Smooth muscle cell (in vitro differentiated cells): ENCODE measurements around the gene BRWD1. TPM values are rescaled to one million over a fixed set of nuclear protein-coding genes. Genes with fewer than 3 reads are reported as not detected.

Experiments
- DNase-seq: peaks from one replicate; lab custom pipeline; 2025; ENCODE audit not compliant: unreplicated experiment; lab: John Stamatoyannopoulos, UW
- H2AFZ ChIP-seq: fragments of 200-600 bp; sonication (generic); 2 replicates; pipeline ENCODE4 v1.6.0; 2016; ENCODE audit warnings: antibody characterized with exemption, low read depth, mild to moderate bottlenecking
- H3F3A ChIP-seq: fragments of 200-600 bp; sonication (generic); 2 replicates; pipeline ENCODE4 v1.6.0; 2017; ENCODE audit warnings: antibody characterized with exemption, low read depth
- H3K27ac ChIP-seq: fragments of 200-600 bp; sonication (generic); 2 replicates; pipeline ENCODE4 v1.5.1; 2016; ENCODE audit warnings: low read depth, mild to moderate bottlenecking
- H3K27me3 ChIP-seq: fragments of 200-600 bp; sonication (generic); 2 replicates; pipeline ENCODE4 v1.6.1; 2016; ENCODE audit warnings: low read depth, mild to moderate bottlenecking
- H3K36me3 ChIP-seq: fragments of 200-600 bp; sonication (generic); 2 replicates; pipeline ENCODE4 v1.5.1; 2016; ENCODE audit warnings: low read depth
- H3K4me1 ChIP-seq: fragments of 200-600 bp; sonication (generic); 2 replicates; pipeline ENCODE4 v1.5.1; 2016; ENCODE audit warnings: low read depth
- H3K4me2 ChIP-seq: fragments of 200-600 bp; sonication (generic); 2 replicates; pipeline ENCODE4 v1.6.0; 2016; ENCODE audit warnings: mild to moderate bottlenecking
- H3K4me3 ChIP-seq: fragments of 200-600 bp; sonication (generic); 2 replicates; pipeline ENCODE4 v1.5.1; 2016; ENCODE audit warnings: mild to moderate bottlenecking
- H3K79me2 ChIP-seq: fragments of 200-600 bp; sonication (generic); 2 replicates; pipeline ENCODE4 v1.6.0; 2016; ENCODE audit warnings: low read depth, mild to moderate bottlenecking
- H3K9ac ChIP-seq: fragments of 200-600 bp; sonication (generic); 2 replicates; pipeline ENCODE4 v1.6.0; 2016; ENCODE audit warnings: low read depth
- H3K9me3 ChIP-seq: fragments of 200-600 bp; sonication (generic); replicated peaks from 2 replicates; pipeline ENCODE4 v1.5.1; 2016; ENCODE audit warnings: low read depth
- H4K20me1 ChIP-seq: fragments of 200-600 bp; sonication (generic); 2 replicates; pipeline ENCODE4 v1.6.0; 2016; ENCODE audit warnings: low read depth
- CTCF ChIP-seq: fragments of 200-600 bp; sonication (generic); IDR thresholded peaks from 2 replicates; pipeline ENCODE4 v1.5.1; 2017; ENCODE audit warnings: borderline replicate concordance, mild to moderate bottlenecking, antibody characterized with exemption; ENCODE audit not compliant: insufficient read depth, poor library complexity, severe bottlenecking
- WGBS: methylation state at CpG from one replicate; pipeline ENCODE4 v1.1.7; 2016; ENCODE audit warnings: low lambda C conversion rate; 5-methylcytosine and 5-hydroxymethylcytosine counted together
- polyA plus RNA-seq: library from polyadenylated mRNA; unstranded; fragments of >200 nt; fragmentation: Nextera tagmentation; extraction: Ambion mirVana; gene quantifications from 2 replicates; pipeline ENCODE4 v1.2.1, GENCODE V29; 2016
- total RNA-seq: library from RNA; depleted of rRNA; stranded (reverse); fragments of >200 nt; gene quantifications from 2 replicates; pipeline ENCODE4 v1.2.3, GENCODE V29; 2014

BRWD1 gene
- total and polyA plus RNA-seq, 2 experiments from 2014 or later: 19.0 to 51.0 TPM

GRCh38 chr21:39220150-39220549 is 93.3 kb downstream of the BRWD1 start:
- Histone ChIP-seq H3K9me3 (no peaks in the 10 kb centered on the region), H3K27me3 (no peaks in the 10 kb centered on the region), H3K4me2 (no peak overlapping the region), H3K9ac (no peak overlapping the region), H3F3A (no peaks in the 10 kb centered on the region), H3K4me3 (no peak overlapping the region), H3K79me2 (no peaks in the 10 kb centered on the region), H3K36me3 (peaks cover 18% of the 10 kb centered on the region), H3K4me1 (no peaks in the 10 kb centered on the region), H4K20me1 (no peaks in the 10 kb centered on the region), H2AFZ (no peak overlapping the region), H3K27ac (no peak overlapping the region)
- 92% methylated on average over 3 of the region's 3 CpGs for WGBS
- no peak for TF ChIP-seq CTCF
- no peak for DNase-seq

GRCh38 chr21:39218082-39218409 is 95.4 kb downstream of the BRWD1 start:
- Histone ChIP-seq H3K4me3 (no peak overlapping the region), H3K27me3 (no peaks in the 10 kb centered on the region)
- 97% methylated on average over 4 of the region's 4 CpGs for WGBS

GRCh38 chr21:39217356-39218081 is 95.9 kb downstream of the BRWD1 start:
- no peaks in the 10 kb centered on the region for H4K20me1 ChIP-seq
- no peaks in the 10 kb centered on the region for H3K27me3 ChIP-seq
- H3K79me2 ChIP-seq: no peaks in the 10 kb centered on the region
- no peak overlapping the region for H3K27ac ChIP-seq
- no peak for DNase-seq
- no peak overlapping the region for H3K9ac ChIP-seq
- no peak overlapping the region for H3K4me3 ChIP-seq
- peaks cover 4% of the 10 kb centered on the region for H3F3A ChIP-seq
- H3K36me3 ChIP-seq: peaks cover 14% of the 10 kb centered on the region
- no peaks in the 10 kb centered on the region for H3K4me1 ChIP-seq
- no peak for TF ChIP-seq CTCF
- 93% methylated on average over 3 of the region's 3 CpGs for WGBS
- H2AFZ ChIP-seq: no peak overlapping the region
- no peaks in the 10 kb centered on the region for H3K9me3 ChIP-seq
- H3K4me2 ChIP-seq: no peak overlapping the region

More at GRCh38 chr21:39218082-39218409, 95.4 kb downstream of the BRWD1 start:
- TF ChIP-seq CTCF: no peak
- Histone ChIP-seq H2AFZ (no peak overlapping the region), H3K36me3 (peaks cover 17% of the 10 kb centered on the region), H3K27ac (no peak overlapping the region), H3K9me3 (no peaks in the 10 kb centered on the region), H3F3A (peaks cover under 1% of the 10 kb centered on the region), H4K20me1 (no peaks in the 10 kb centered on the region), H3K4me2 (no peak overlapping the region), H3K4me1 (no peaks in the 10 kb centered on the region), H3K9ac (no peak overlapping the region), H3K79me2 (no peaks in the 10 kb centered on the region)
- DNase-seq: no peak

GRCh38 chr21:39216290-39216689 is 97.1 kb downstream of the BRWD1 start:
- Histone ChIP-seq H3K4me2 (no peak overlapping the region), H3K4me3 (no peak overlapping the region), H3K27me3 (no peaks in the 10 kb centered on the region), H4K20me1 (no peaks in the 10 kb centered on the region), H3K4me1 (no peaks in the 10 kb centered on the region), H2AFZ (no peak overlapping the region), H3K79me2 (no peaks in the 10 kb centered on the region), H3K27ac (no peak overlapping the region), H3K9ac (no peak overlapping the region), H3K9me3 (no peaks in the 10 kb centered on the region), H3F3A (peaks cover 10% of the 10 kb centered on the region), H3K36me3 (peaks cover 8% of the 10 kb centered on the region)
- WGBS: 46% methylated on average over 2 of the region's 2 CpGs
- no peak for TF ChIP-seq CTCF
- no peak for DNase-seq
